GM23338 (cell line): ENCODE results near the gene IQGAP2. TPM values are rescaled to one million over a fixed set of nuclear protein-coding genes. Genes with fewer than 3 reads are reported as not detected.

Experiments used
- ATAC-seq: fragments of 200-7000 bp; cut with Tn5 transposase; 3 replicates; pipeline ENCODE4 v1.9.1; 2020
- DNase-seq: peaks from one replicate; pipeline ENCODE4 v3.0.0-alpha.2; 2015; ENCODE audit warnings: low spot score
- H2AFZ ChIP-seq: fragments of 200-600 bp; sonication (generic); 2 replicates; pipeline ENCODE4 v1.8.0; 2016; ENCODE audit warnings: antibody characterized with exemption, mild to moderate bottlenecking, moderate library complexity
- H3F3A ChIP-seq: fragments of 200-600 bp; sonication (generic); replicated peaks from 2 replicates; pipeline ENCODE4 v1.8.0; 2017; ENCODE audit warnings: antibody characterized with exemption, mixed run types, low read depth
- H3K27ac ChIP-seq: fragments of 200-600 bp; sonication (generic); 2 replicates; pipeline ENCODE4 v1.6.1; 2016; ENCODE audit warnings: low read depth
- H3K27me3 ChIP-seq: fragments of 200-600 bp; sonication (generic); 2 replicates; pipeline ENCODE4 v1.8.0; 2016; ENCODE audit warnings: mild to moderate bottlenecking, mixed run types, moderate library complexity; ENCODE audit not compliant: insufficient read depth
- H3K36me3 ChIP-seq: fragments of 200-600 bp; sonication (generic); 2 replicates; pipeline ENCODE4 v1.8.0; 2016; ENCODE audit warnings: mild to moderate bottlenecking; ENCODE audit not compliant: insufficient read depth
- H3K4me1 ChIP-seq: fragments of 200-600 bp; sonication (generic); 2 replicates; pipeline ENCODE4 v1.8.0; 2016; ENCODE audit warnings: mild to moderate bottlenecking, moderate library complexity; ENCODE audit not compliant: insufficient read depth
- H3K4me2 ChIP-seq: fragments of 200-600 bp; sonication (generic); 2 replicates; pipeline ENCODE4 v1.7.1; 2017; ENCODE audit warnings: mixed run types
- H3K4me3 ChIP-seq: fragments of 200-600 bp; sonication (generic); 2 replicates; pipeline ENCODE4 v1.6.1; 2016; ENCODE audit warnings: mixed run types
- H3K79me2 ChIP-seq: fragments of 200-600 bp; sonication (generic); replicated peaks from 2 replicates; pipeline ENCODE4 v1.8.0; 2017; ENCODE audit warnings: mild to moderate bottlenecking; ENCODE audit not compliant: insufficient read depth
- H3K9me2 ChIP-seq: fragments of 200-600 bp; sonication (generic); 2 replicates; pipeline ENCODE4 v1.8.0; 2017; ENCODE audit not compliant: insufficient read depth
- H4K20me1 ChIP-seq: fragments of 200-600 bp; sonication (generic); replicated peaks from 2 replicates; pipeline ENCODE4 v1.8.0; 2017; ENCODE audit warnings: mild to moderate bottlenecking; ENCODE audit not compliant: insufficient read depth
- H3K27ac Mint-ChIP-seq: 2 replicates; pipeline ENCODE4 v1.8.0; 2020; ENCODE audit warnings: inconsistent platforms, mild to moderate bottlenecking, moderate library complexity, mixed read lengths
- H3K27me3 Mint-ChIP-seq: 3 replicates; pipeline ENCODE4 v1.8.0; 2022; ENCODE audit warnings: low read depth, mild to moderate bottlenecking, moderate library complexity, mixed read lengths, inconsistent platforms; ENCODE audit not compliant: insufficient read depth, poor library complexity
- H3K36me3 Mint-ChIP-seq: 3 replicates; pipeline ENCODE4 v1.8.0; 2021; ENCODE audit warnings: low read depth, mild to moderate bottlenecking, inconsistent platforms, moderate library complexity, mixed read lengths
- H3K4me1 Mint-ChIP-seq: 3 replicates; pipeline ENCODE4 v1.8.0; 2020; ENCODE audit warnings: mild to moderate bottlenecking, inconsistent platforms, mixed read lengths
- H3K4me3 Mint-ChIP-seq: 3 replicates; pipeline ENCODE4 v1.8.0; 2021; ENCODE audit warnings: moderate library complexity, mild to moderate bottlenecking, inconsistent platforms, mixed read lengths
- H3K9me3 Mint-ChIP-seq: 3 replicates; pipeline ENCODE4 v1.8.0; 2020; ENCODE audit warnings: moderate library complexity, mild to moderate bottlenecking, inconsistent platforms, mixed read lengths
- EZH2phosphoT487 ChIP-seq: fragments of 200-600 bp; sonication (generic); IDR thresholded peaks from one replicate; pipeline ENCODE4 v1.8.1; 2018; ENCODE audit warnings: antibody characterized with exemption; ENCODE audit not compliant: unreplicated experiment
- JUNB ChIP-seq: IDR thresholded peaks from one replicate; pipeline ENCODE4 v1.6.1; 2016; ENCODE audit warnings: antibody characterized with exemption; ENCODE audit not compliant: unreplicated experiment
- STAT1 ChIP-seq: IDR thresholded peaks from one replicate; pipeline ENCODE4 v1.6.1; 2016; ENCODE audit warnings: antibody characterized with exemption; ENCODE audit not compliant: unreplicated experiment
- ZNF114 ChIP-seq: fragments of 250-450 bp; sonication (Bioruptor Pico); IDR thresholded peaks from 2 replicates; pipeline ENCODE4 v1.5.0; 2020; ENCODE audit warnings: mild to moderate bottlenecking, moderate library complexity
- ZNF331 ChIP-seq: fragments of 250-450 bp; sonication (Bioruptor Pico); IDR thresholded peaks from 2 replicates; pipeline ENCODE4 v1.5.0; 2020; ENCODE audit warnings: low read depth, mild to moderate bottlenecking, moderate library complexity
- polyA plus RNA-seq: library from polyadenylated mRNA; unstranded; fragments of >200 nt; fragmentation: Nextera tagmentation; extraction: Ambion mirVana; gene quantifications from 2 replicates; pipeline ENCODE4 v1.2.1, GENCODE V29; 2016
- total RNA-seq: library from RNA; depleted of rRNA; stranded (reverse); fragments of >200 nt; shearing (Covaris generic); gene quantifications from 2 replicates; pipeline ENCODE4 v1.2.3, GENCODE V29; 2014
- TF ChIP-seq, protein P1 (sequence below), 2 experiments: fragments of 200-600 bp in 1 of 2; sonication (generic) in 1 of 2; conservative IDR thresholded peaks; 2 replicates each; pipeline versions ENCODE4 v1.5.1 to v1.6.1; 2016 to 2017; ENCODE audit warnings: antibody characterized with exemption in 2 of 2, low read depth in 2 of 2, mild to moderate bottlenecking in 2 of 2, moderate library complexity in 1 of 2
- TF ChIP-seq, protein P2 (sequence below): IDR thresholded peaks from 2 replicates; pipeline ENCODE4 v1.6.1; 2016; ENCODE audit warnings: antibody characterized with exemption
- TF ChIP-seq, protein P3 (sequence below): fragments of 250-450 bp; sonication (Bioruptor Pico); IDR thresholded peaks from 2 replicates; pipeline ENCODE4 v1.5.0; 2020; ENCODE audit warnings: mild to moderate bottlenecking, moderate library complexity

Gene IQGAP2
- total and polyA plus RNA-seq, 2 experiments from 2014 or later: 60.0 to 86.5 TPM

DNA sequence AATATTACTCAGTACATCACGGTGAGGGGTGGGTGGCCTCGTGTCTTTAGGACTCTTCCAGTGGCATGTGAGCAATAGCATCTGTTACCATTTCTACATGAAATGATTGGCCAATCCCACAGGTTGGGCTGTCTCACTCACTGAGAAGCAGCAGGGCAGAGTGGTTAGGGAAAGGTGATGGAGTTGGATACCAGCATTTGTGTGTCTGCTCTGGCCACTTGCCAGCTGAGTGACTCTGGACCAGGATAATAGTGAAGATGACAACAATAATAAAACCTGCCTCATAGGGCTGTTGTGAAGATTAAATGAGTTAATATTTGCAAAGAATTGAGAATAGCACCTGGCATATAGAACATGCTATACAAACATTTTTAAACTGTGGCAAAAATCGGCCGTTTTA, 42.0 kb downstream of the IQGAP2 start:
- Histone ChIP-seq H3K27ac (no peak overlapping the region), H3K36me3 (no peaks in the 10 kb centered on the region), H3K4me3 (no peak overlapping the region), H3K27me3 (no peaks in the 10 kb centered on the region), H3K4me1 (peaks cover 12% of the 10 kb centered on the region), H3K4me2 (no peak overlapping the region), H3K9me2 (peaks cover 6% of the 10 kb centered on the region; the same call in 1 of the 2 replicates), H4K20me1 (0 out of 2 replicates have a peak, but pooled peaks cover 3% of the 10 kb centered on the region), H3K79me2 (peaks cover 14% of the 10 kb centered on the region), H3F3A (no peaks in the 10 kb centered on the region), H2AFZ (no peak overlapping the region)
- Mint-ChIP-seq H3K4me1 (peaks cover 18% of the 10 kb centered on the region), H3K9me3 (no peaks in the 10 kb centered on the region; the same call in 2 of the 3 replicates), H3K36me3 (peaks cover 6% of the 10 kb centered on the region), H3K4me3 (no peak overlapping the region), H3K27ac (no peak overlapping the region), H3K27me3 (no peaks in the 10 kb centered on the region)
- DNase-seq (no peak), ATAC-seq (no peak)
- TF ChIP-seq ZNF331 (CRISPR knock-in tag) (no peak), ZNF114 (CRISPR knock-in tag) (no peak)
- TF ChIP-seq, protein P1, sequence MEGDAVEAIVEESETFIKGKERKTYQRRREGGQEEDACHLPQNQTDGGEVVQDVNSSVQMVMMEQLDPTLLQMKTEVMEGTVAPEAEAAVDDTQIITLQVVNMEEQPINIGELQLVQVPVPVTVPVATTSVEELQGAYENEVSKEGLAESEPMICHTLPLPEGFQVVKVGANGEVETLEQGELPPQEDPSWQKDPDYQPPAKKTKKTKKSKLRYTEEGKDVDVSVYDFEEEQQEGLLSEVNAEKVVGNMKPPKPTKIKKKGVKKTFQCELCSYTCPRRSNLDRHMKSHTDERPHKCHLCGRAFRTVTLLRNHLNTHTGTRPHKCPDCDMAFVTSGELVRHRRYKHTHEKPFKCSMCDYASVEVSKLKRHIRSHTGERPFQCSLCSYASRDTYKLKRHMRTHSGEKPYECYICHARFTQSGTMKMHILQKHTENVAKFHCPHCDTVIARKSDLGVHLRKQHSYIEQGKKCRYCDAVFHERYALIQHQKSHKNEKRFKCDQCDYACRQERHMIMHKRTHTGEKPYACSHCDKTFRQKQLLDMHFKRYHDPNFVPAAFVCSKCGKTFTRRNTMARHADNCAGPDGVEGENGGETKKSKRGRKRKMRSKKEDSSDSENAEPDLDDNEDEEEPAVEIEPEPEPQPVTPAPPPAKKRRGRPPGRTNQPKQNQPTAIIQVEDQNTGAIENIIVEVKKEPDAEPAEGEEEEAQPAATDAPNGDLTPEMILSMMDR (conservative IDR thresholded peaks at IDR 0.05; ENCODE audit: low read depth in 2 of 2): no peak

- peaks cover 6% of the 10 kb centered on the region; the same call in 1 of the 2 replicates for H3K79me2 ChIP-seq
- no peaks in the 10 kb centered on the region for H3K27me3 Mint-ChIP-seq
- H3K27ac Mint-ChIP-seq: no peak overlapping the region
- peaks cover 18% of the 10 kb centered on the region for H3K4me1 Mint-ChIP-seq
- H3K27ac ChIP-seq: no peak overlapping the region
- H3K4me2 ChIP-seq: no peak overlapping the region
- no peak overlapping the region for H3K4me3 ChIP-seq
- DNase-seq (no peak), ATAC-seq (no peak)
- H3F3A ChIP-seq: no peaks in the 10 kb centered on the region
- no peak overlapping the region for H3K4me3 Mint-ChIP-seq
- no peak for TF ChIP-seq JUNB
- TF ChIP-seq ZNF114 (CRISPR knock-in tag): no peak
- no peak for TF ChIP-seq EZH2phosphoT487
- TF ChIP-seq STAT1: no peak
- TF ChIP-seq, protein P2, sequence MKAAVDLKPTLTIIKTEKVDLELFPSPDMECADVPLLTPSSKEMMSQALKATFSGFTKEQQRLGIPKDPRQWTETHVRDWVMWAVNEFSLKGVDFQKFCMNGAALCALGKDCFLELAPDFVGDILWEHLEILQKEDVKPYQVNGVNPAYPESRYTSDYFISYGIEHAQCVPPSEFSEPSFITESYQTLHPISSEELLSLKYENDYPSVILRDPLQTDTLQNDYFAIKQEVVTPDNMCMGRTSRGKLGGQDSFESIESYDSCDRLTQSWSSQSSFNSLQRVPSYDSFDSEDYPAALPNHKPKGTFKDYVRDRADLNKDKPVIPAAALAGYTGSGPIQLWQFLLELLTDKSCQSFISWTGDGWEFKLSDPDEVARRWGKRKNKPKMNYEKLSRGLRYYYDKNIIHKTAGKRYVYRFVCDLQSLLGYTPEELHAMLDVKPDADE: no peak
- TF ChIP-seq ZNF331 (CRISPR knock-in tag): no peak
- TF ChIP-seq, protein P3, sequence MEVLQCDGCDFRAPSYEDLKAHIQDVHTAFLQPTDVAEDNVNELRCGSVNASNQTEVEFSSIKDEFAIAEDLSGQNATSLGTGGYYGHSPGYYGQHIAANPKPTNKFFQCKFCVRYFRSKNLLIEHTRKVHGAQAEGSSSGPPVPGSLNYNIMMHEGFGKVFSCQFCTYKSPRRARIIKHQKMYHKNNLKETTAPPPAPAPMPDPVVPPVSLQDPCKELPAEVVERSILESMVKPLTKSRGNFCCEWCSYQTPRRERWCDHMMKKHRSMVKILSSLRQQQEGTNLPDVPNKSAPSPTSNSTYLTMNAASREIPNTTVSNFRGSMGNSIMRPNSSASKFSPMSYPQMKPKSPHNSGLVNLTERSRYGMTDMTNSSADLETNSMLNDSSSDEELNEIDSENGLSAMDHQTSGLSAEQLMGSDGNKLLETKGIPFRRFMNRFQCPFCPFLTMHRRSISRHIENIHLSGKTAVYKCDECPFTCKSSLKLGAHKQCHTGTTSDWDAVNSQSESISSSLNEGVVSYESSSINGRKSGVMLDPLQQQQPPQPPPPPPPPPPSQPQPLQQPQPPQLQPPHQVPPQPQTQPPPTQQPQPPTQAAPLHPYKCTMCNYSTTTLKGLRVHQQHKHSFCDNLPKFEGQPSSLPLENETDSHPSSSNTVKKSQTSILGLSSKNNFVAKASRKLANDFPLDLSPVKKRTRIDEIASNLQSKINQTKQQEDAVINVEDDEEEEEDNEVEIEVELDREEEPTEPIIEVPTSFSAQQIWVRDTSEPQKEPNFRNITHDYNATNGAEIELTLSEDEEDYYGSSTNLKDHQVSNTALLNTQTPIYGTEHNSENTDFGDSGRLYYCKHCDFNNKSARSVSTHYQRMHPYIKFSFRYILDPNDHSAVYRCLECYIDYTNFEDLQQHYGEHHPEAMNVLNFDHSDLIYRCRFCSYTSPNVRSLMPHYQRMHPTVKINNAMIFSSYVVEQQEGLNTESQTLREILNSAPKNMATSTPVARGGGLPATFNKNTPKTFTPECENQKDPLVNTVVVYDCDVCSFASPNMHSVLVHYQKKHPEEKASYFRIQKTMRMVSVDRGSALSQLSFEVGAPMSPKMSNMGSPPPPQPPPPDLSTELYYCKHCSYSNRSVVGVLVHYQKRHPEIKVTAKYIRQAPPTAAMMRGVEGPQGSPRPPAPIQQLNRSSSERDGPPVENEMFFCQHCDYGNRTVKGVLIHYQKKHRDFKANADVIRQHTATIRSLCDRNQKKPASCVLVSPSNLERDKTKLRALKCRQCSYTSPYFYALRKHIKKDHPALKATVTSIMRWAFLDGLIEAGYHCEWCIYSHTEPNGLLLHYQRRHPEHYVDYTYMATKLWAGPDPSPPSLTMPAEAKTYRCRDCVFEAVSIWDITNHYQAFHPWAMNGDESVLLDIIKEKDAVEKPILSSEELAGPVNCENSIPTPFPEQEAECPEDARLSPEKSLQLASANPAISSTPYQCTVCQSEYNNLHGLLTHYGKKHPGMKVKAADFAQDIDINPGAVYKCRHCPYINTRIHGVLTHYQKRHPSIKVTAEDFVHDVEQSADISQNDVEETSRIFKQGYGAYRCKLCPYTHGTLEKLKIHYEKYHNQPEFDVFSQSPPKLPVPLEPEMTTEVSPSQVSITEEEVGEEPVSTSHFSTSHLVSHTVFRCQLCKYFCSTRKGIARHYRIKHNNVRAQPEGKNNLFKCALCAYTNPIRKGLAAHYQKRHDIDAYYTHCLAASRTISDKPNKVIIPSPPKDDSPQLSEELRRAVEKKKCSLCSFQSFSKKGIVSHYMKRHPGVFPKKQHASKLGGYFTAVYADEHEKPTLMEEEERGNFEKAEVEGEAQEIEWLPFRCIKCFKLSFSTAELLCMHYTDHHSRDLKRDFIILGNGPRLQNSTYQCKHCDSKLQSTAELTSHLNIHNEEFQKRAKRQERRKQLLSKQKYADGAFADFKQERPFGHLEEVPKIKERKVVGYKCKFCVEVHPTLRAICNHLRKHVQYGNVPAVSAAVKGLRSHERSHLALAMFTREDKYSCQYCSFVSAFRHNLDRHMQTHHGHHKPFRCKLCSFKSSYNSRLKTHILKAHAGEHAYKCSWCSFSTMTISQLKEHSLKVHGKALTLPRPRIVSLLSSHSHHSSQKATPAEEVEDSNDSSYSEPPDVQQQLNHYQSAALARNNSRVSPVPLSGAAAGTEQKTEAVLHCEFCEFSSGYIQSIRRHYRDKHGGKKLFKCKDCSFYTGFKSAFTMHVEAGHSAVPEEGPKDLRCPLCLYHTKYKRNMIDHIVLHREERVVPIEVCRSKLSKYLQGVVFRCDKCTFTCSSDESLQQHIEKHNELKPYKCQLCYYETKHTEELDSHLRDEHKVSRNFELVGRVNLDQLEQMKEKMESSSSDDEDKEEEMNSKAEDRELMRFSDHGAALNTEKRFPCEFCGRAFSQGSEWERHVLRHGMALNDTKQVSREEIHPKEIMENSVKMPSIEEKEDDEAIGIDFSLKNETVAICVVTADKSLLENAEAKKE (CRISPR knock-in tag): no peak
- peaks cover 13% of the 10 kb centered on the region for H3K4me1 ChIP-seq
- no peaks in the 10 kb centered on the region for H3K36me3 ChIP-seq
- H4K20me1 ChIP-seq: 0 out of 2 replicates have a peak, but pooled peaks cover 3% of the 10 kb centered on the region
- H2AFZ ChIP-seq: no peak overlapping the region
- H3K9me2 ChIP-seq: peaks cover 3% of the 10 kb centered on the region; the same call in 1 of the 2 replicates
- H3K9me3 Mint-ChIP-seq: no peaks in the 10 kb centered on the region
- H3K36me3 Mint-ChIP-seq: peaks cover 6% of the 10 kb centered on the region
- no peaks in the 10 kb centered on the region for H3K27me3 ChIP-seq
Observed at GRCh38 chr5:76445830-76446229, 42.7 kb downstream of the IQGAP2 start.
